Keratinocyte (primary cell): ENCODE results near the gene MAJIN.

Experiments used
- CTCF ChIP-seq, 3 experiments: IDR thresholded peaks in 1 of 3; conservative IDR thresholded peaks in 1 of 3; optimal IDR thresholded peaks in 1 of 3; 2 replicates in 2 of 3; 3 replicates in 1 of 3; pipeline versions ENCODE3 to v1.5.1; 2011; ENCODE audit warnings: low read length in 3 of 3, mild to moderate bottlenecking in 3 of 3, moderate library complexity in 2 of 3, control low read depth in 1 of 3, inconsistent platforms in 1 of 3; ENCODE audit not compliant: insufficient read depth in 2 of 3; ENCODE audit errors: extremely low read depth in 1 of 3
- EZH2 ChIP-seq: IDR thresholded peaks from one replicate; pipeline ENCODE4 v1.6.1; 2012; ENCODE audit warnings: inconsistent platforms, mild to moderate bottlenecking, low read length, moderate library complexity

GRCh38 chr11:64936539-64936938 lies 35.4 kb downstream of the MAJIN start:
- TF ChIP-seq EZH2 (no peak), CTCF (optimal IDR thresholded peaks at IDR 0.05 in 1 of 3, IDR thresholded peaks at IDR 0.05 in 1 of 3, conservative IDR thresholded peaks at IDR 0.05 in 1 of 3; ENCODE audit: extremely low read depth in 1 of 3, insufficient read depth in 2 of 3, low read length in 3 of 3) (no peak)
